ENCODE results near the gene ANKRD11.

DNA sequence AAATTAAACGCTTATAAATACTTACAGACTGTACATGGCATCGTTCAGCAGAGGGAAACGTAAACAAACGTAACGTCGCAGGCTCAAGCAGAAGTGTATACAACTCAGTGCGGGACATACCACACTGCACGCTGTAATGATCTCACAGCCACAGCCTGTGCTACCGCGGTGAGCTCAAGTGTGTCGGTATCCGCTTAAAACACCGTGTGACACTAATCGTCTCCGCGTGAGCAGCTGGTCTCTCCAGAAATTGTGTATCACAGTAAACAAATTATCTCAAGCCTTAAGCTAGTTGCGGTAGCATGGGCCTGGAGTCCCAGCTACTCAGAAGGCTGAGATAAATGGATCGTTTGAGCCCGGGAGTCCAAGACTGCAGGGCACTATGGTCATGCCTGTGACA lies 115.3 kb downstream of the ANKRD11 start:
- TF ChIP-seq, protein P1, sequence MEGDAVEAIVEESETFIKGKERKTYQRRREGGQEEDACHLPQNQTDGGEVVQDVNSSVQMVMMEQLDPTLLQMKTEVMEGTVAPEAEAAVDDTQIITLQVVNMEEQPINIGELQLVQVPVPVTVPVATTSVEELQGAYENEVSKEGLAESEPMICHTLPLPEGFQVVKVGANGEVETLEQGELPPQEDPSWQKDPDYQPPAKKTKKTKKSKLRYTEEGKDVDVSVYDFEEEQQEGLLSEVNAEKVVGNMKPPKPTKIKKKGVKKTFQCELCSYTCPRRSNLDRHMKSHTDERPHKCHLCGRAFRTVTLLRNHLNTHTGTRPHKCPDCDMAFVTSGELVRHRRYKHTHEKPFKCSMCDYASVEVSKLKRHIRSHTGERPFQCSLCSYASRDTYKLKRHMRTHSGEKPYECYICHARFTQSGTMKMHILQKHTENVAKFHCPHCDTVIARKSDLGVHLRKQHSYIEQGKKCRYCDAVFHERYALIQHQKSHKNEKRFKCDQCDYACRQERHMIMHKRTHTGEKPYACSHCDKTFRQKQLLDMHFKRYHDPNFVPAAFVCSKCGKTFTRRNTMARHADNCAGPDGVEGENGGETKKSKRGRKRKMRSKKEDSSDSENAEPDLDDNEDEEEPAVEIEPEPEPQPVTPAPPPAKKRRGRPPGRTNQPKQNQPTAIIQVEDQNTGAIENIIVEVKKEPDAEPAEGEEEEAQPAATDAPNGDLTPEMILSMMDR (IDR thresholded peaks at IDR 0.05), result no peak
- no peak for TF ChIP-seq POLR2A (IDR thresholded peaks at IDR 0.05)
